IMR-90 (cell line): Measurements from ENCODE around the gene ZGRF1. TPM values are rescaled to one million over a fixed set of nuclear protein-coding genes. Genes with fewer than 3 reads are reported as not detected.

Experiments
- ATAC-seq: fragments of 200-7000 bp; cut with Tn5 transposase; 2 replicates; pipeline ENCODE4 v1.9.1; 2020; ENCODE audit warnings: low read depth, mild to moderate bottlenecking, moderate library complexity
- BruUV-seq: library from RNA; stranded (reverse); fragments of 400-500 nt; replicated peaks from 2 replicates; lab custom pipeline; 2021; lab: Mats Ljungman, UMichigan
- CTCF ChIA-PET: fragments of 300-600 bp; formaldehyde crosslinking; extraction: SDS; loops from one replicate; lab custom pipeline; 2021; ENCODE audit warnings: antibody characterized with exemption; lab: Yijun Ruan, JAX
- POLR2A ChIA-PET: fragments of 300-600 bp; sonication (Branson Sonifier 250); formaldehyde crosslinking; loops from one replicate; lab custom pipeline; 2022; ENCODE audit warnings: antibody characterized with exemption; ENCODE audit not compliant: unreplicated experiment; lab: Charles Lee
- DNase-seq: peaks from one replicate; pipeline ENCODE4 v3.0.0; 2013
- H2AFZ ChIP-seq: replicated peaks from 2 replicates; pipeline ENCODE3; 2013; ENCODE audit warnings: low read length, mild to moderate bottlenecking; ENCODE audit not compliant: poor library complexity
- H2AK5ac ChIP-seq: 2 replicates; pipeline ENCODE4 v1.6.1; 2013; ENCODE audit warnings: low read depth, low read length, inconsistent platforms
- H2AK9ac ChIP-seq: replicated peaks from 2 replicates; pipeline ENCODE3; 2013; ENCODE audit warnings: mild to moderate bottlenecking, low read depth, low read length, moderate library complexity; ENCODE audit not compliant: poor library complexity
- H2BK120ac ChIP-seq: 2 replicates; pipeline ENCODE4 v1.6.1; 2013; ENCODE audit warnings: low read depth, low read length, inconsistent platforms
- H2BK15ac ChIP-seq: 3 replicates; pipeline ENCODE4 v1.6.1; 2013; ENCODE audit warnings: low read depth, low read length, inconsistent platforms
- H2BK20ac ChIP-seq: 2 replicates; pipeline ENCODE4 v1.6.1; 2013; ENCODE audit warnings: low read depth, mild to moderate bottlenecking, inconsistent platforms, low read length, moderate library complexity
- H2BK5ac ChIP-seq: 2 replicates; pipeline ENCODE4 v1.6.1; 2013; ENCODE audit warnings: mild to moderate bottlenecking, low read depth, low read length, inconsistent platforms; ENCODE audit not compliant: poor library complexity, severe bottlenecking
- H3K14ac ChIP-seq: replicated peaks from 2 replicates; pipeline ENCODE4 v1.6.1; 2013; ENCODE audit warnings: low read depth, low read length, inconsistent platforms
- H3K18ac ChIP-seq: 2 replicates; pipeline ENCODE4 v1.6.1; 2013; ENCODE audit warnings: low read depth, low read length, control low read depth
- H3K23ac ChIP-seq: 2 replicates; pipeline ENCODE4 v1.6.1; 2013; ENCODE audit warnings: low read depth, low read length, inconsistent platforms
- H3K27ac ChIP-seq: 2 replicates; pipeline ENCODE4 v1.5.1; 2013; ENCODE audit warnings: mild to moderate bottlenecking, control low read depth, low read length; ENCODE audit not compliant: insufficient read depth
- H3K27me3 ChIP-seq: 2 replicates; pipeline ENCODE4 v1.6.1; 2013; ENCODE audit warnings: low read length; ENCODE audit not compliant: control insufficient read depth, insufficient read depth
- H3K36me3 ChIP-seq: 2 replicates; pipeline ENCODE4 v1.6.1; 2013; ENCODE audit warnings: low read length, mixed read lengths; ENCODE audit not compliant: control insufficient read depth, insufficient read depth
- H3K4ac ChIP-seq: 2 replicates; pipeline ENCODE4 v1.6.1; 2013; ENCODE audit warnings: low read depth, low read length, inconsistent platforms
- H3K4me1 ChIP-seq: 2 replicates; pipeline ENCODE4 v1.6.1; 2013; ENCODE audit warnings: low read length, mixed read lengths; ENCODE audit not compliant: control insufficient read depth, insufficient read depth
- H3K4me2 ChIP-seq: 2 replicates; pipeline ENCODE4 v1.6.1; 2013; ENCODE audit warnings: low read depth, mild to moderate bottlenecking, control low read depth, low read length, moderate library complexity
- H3K4me3 ChIP-seq: 2 replicates; pipeline ENCODE4 v1.5.1; 2013; ENCODE audit warnings: low read depth, mild to moderate bottlenecking, control low read depth, low read length, moderate library complexity; ENCODE audit not compliant: insufficient read depth
- H3K56ac ChIP-seq: 2 replicates; pipeline ENCODE4 v1.6.1; 2013; ENCODE audit warnings: low read length, inconsistent platforms; ENCODE audit not compliant: insufficient read depth; ENCODE audit errors: extremely low read depth
- H3K79me1 ChIP-seq, 2 experiments: 2 replicates each; pipeline ENCODE4 v1.6.1; 2013; ENCODE audit warnings: low read length in 2 of 2, inconsistent platforms in 1 of 2, low read depth in 1 of 2
- H3K9ac ChIP-seq: 2 replicates; pipeline ENCODE4 v1.6.1; 2013; ENCODE audit warnings: low read depth, low read length, control low read depth
- H3K9me1 ChIP-seq: 2 replicates; pipeline ENCODE4 v1.6.1; 2013; ENCODE audit warnings: low read length, inconsistent platforms; ENCODE audit not compliant: insufficient read depth
- H3K9me3 ChIP-seq: 2 replicates; pipeline ENCODE4 v1.6.1; 2013; ENCODE audit warnings: low read length; ENCODE audit not compliant: control insufficient read depth, insufficient read depth
- H4K20me1 ChIP-seq: 2 replicates; pipeline ENCODE4 v1.6.1; 2013; ENCODE audit warnings: low read length, inconsistent platforms; ENCODE audit not compliant: insufficient read depth
- H4K5ac ChIP-seq: 2 replicates; pipeline ENCODE4 v1.6.1; 2013; ENCODE audit warnings: mild to moderate bottlenecking, low read depth, low read length, control low read depth
- H4K8ac ChIP-seq, 2 experiments: 2 replicates each; pipeline ENCODE4 v1.6.1; 2013; ENCODE audit warnings: low read depth in 2 of 2, low read length in 2 of 2, control low read depth in 1 of 2, inconsistent platforms in 1 of 2
- H4K91ac ChIP-seq: 2 replicates; pipeline ENCODE4 v1.6.1; 2013; ENCODE audit warnings: low read depth, low read length, inconsistent platforms; ENCODE audit not compliant: insufficient read depth
- BHLHE40 ChIP-seq: fragments of 150-350 bp; IDR thresholded peaks from 2 replicates; pipeline ENCODE4 v1.6.1; 2016; ENCODE audit warnings: mild to moderate bottlenecking, low read depth, low read length
- CEBPB ChIP-seq: IDR thresholded peaks from 2 replicates; pipeline ENCODE4 v1.6.1; 2012; ENCODE audit warnings: low read depth, low read length, improper control_type of control experiment
- FOS ChIP-seq: fragments of 150-350 bp; IDR thresholded peaks from 2 replicates; pipeline ENCODE4 v1.6.1; 2016; ENCODE audit warnings: low read depth, low read length
- MAFK ChIP-seq: IDR thresholded peaks from 2 replicates; pipeline ENCODE4 v1.6.1; 2012; ENCODE audit warnings: low read depth, low read length, improper control_type of control experiment
- MAZ ChIP-seq: IDR thresholded peaks from 2 replicates; pipeline ENCODE4 v1.6.1; 2012; ENCODE audit warnings: low read depth, mild to moderate bottlenecking, low read length, improper control_type of control experiment, moderate library complexity, borderline replicate concordance
- MXI1 ChIP-seq: IDR thresholded peaks from 2 replicates; pipeline ENCODE4 v1.6.1; 2012; ENCODE audit warnings: low read depth, mild to moderate bottlenecking, low read length, moderate library complexity, borderline replicate concordance
- NFE2L2 ChIP-seq: fragments of 150-350 bp; IDR thresholded peaks from 2 replicates; pipeline ENCODE4 v1.6.1; 2016; ENCODE audit warnings: low read depth, mild to moderate bottlenecking, low read length
- POLR2A ChIP-seq: IDR thresholded peaks from 2 replicates; pipeline ENCODE4 v1.6.1; 2012; ENCODE audit warnings: mild to moderate bottlenecking, low read depth, low read length
- RAD21 ChIP-seq: IDR thresholded peaks from 2 replicates; pipeline ENCODE4 v1.6.1; 2012; ENCODE audit warnings: low read length, improper control_type of control experiment
- RCOR1 ChIP-seq: IDR thresholded peaks from 2 replicates; pipeline ENCODE4 v1.6.1; 2012; ENCODE audit warnings: mild to moderate bottlenecking, low read length, improper control_type of control experiment; ENCODE audit not compliant: insufficient replicate concordance
- RFX5 ChIP-seq: IDR thresholded peaks from 2 replicates; pipeline ENCODE4 v1.8.0; 2012; ENCODE audit warnings: low read depth, mild to moderate bottlenecking, low read length, moderate library complexity
- SMC3 ChIP-seq: fragments of 150-350 bp; IDR thresholded peaks from 2 replicates; pipeline ENCODE4 v1.6.1; 2016; ENCODE audit warnings: low read depth, mild to moderate bottlenecking, antibody characterized with exemption, low read length, moderate library complexity
- WGBS, 2 experiments: methylation state at CpG; one replicate each; pipeline versions ENCODE4 v1.1.5 to v1.1.7; 2013; ENCODE audit warnings: missing lambda C conversion rate in 2 of 2; ENCODE audit not compliant: insufficient read length in 1 of 2; ENCODE audit errors: extremely low coverage in 2 of 2; 5-methylcytosine and 5-hydroxymethylcytosine counted together
- dilution Hi-C: fragments of 300-500 bp; cut with HindIII; formaldehyde crosslinking; loops from one replicate; pipeline ENCODE4 v1.14.3; 2018; ENCODE audit warnings: low sequenced_read_pairs; ENCODE audit not compliant: unreplicated experiment
- in situ Hi-C: fragments of 300-500 bp; cut with MboI; formaldehyde crosslinking; loops from 3 replicates; pipeline ENCODE4 v1.14.3; 2019; ENCODE audit warnings: low sequenced_read_pairs, inconsistent platforms, mixed read lengths
- intact Hi-C: fragments of 100-400 bp; cut with micrococcal nuclease; formaldehyde crosslinking; loops from 2 replicates; pipeline ENCODE4 v1.10.0; 2022
- polyA plus RNA-seq, 3 experiments: library from polyadenylated mRNA; depleted of rRNA; stranded (reverse); fragments of >200 nt; gene quantifications; 2 replicates each; pipeline ENCODE4 v1.2.3, GENCODE V29; 2012; ENCODE audit warnings: low replicate concordance in 1 of 3
- total RNA-seq: library from RNA; depleted of rRNA; stranded (reverse); fragments of >200 nt; gene quantifications from 2 replicates; pipeline ENCODE4 v1.2.3, GENCODE V29; 2012
- TF ChIP-seq, protein P1 (sequence below): fragments of 150-350 bp; IDR thresholded peaks from 2 replicates; pipeline ENCODE4 v1.6.1; 2016; ENCODE audit warnings: low read depth, mild to moderate bottlenecking, low read length, moderate library complexity, borderline replicate concordance
- TF ChIP-seq, protein P2 (sequence below): conservative IDR thresholded peaks from 2 replicates; pipeline ENCODE4 v1.5.1; 2012; ENCODE audit warnings: mild to moderate bottlenecking, low read depth, low read length, improper control_type of control experiment
- TF ChIP-seq, protein P3 (sequence below): fragments of 150-350 bp; IDR thresholded peaks from 2 replicates; pipeline ENCODE4 v1.6.1; 2017; ENCODE audit warnings: mild to moderate bottlenecking, antibody characterized with exemption, low read length, low read depth

The ZGRF1 gene
- total and polyA plus RNA-seq, 2 of the 4 experiments (the other 2 are of a cell fraction), result 2.8 to 5.6 TPM

DNA sequence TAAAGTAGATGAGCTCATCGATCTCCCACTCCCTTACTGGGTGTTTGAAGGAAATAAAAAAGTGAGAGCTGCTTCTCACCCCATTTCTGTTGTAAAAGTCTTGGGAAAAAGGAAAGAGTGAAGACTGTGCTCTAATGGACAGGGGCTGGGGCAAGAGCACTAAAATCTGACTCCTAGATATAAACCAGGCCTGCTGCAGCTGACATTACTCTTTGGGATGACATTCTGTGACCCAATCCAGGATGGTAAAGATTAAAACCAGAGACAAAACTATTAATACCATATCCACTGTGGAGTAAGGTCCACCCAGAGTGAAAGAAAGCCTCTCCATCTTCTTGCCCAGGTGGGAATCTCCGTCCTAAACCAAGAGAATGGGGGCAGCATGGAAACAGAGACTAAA, 100.6 kb downstream of the ZGRF1 start:
- Histone ChIP-seq H3K9ac (no peak overlapping the region), H4K8ac (no peak overlapping the region), H4K91ac (no peak overlapping the region), H2BK20ac (no peak overlapping the region), H3K23ac (no peak overlapping the region), H2AK9ac (no peak overlapping the region), H4K5ac (no peak overlapping the region), H3K27me3 (no peaks in the 10 kb centered on the region), H4K20me1 (no peaks in the 10 kb centered on the region), H2BK120ac (no peak overlapping the region), H2AK5ac (no peak overlapping the region), H3K79me1 (no peaks in the 10 kb centered on the region), H3K18ac (no peak overlapping the region), H2BK15ac (no peak overlapping the region), H3K4me1 (0 out of 2 replicates have a peak, but pooled peaks cover 1% of the 10 kb centered on the region), H3K36me3 (no peaks in the 10 kb centered on the region), H3K4me2 (no peak overlapping the region), H2AFZ (no peak overlapping the region), H3K4ac (no peak overlapping the region), H3K27ac (no peak overlapping the region), H2BK5ac (no peak overlapping the region), H3K14ac (no peak overlapping the region), H3K56ac (no peak overlapping the region), H3K4me3 (no peak overlapping the region), H3K9me1 (no peaks in the 10 kb centered on the region), H3K9me3 (no peaks in the 10 kb centered on the region)
- BruUV-seq, result no TSS peak
- in situ Hi-C loops (no loop called here), intact Hi-C loops (no loop called here), dilution Hi-C loops (no loop called here)
- ChIA-PET POLR2A (no interaction called here), CTCF (no interaction called here)
- ATAC-seq (no peak), DNase-seq (no peak)
- no CpG with 5 or more reads among the region's 2 CpGs for WGBS, 2 experiments
- TF ChIP-seq, protein P1, sequence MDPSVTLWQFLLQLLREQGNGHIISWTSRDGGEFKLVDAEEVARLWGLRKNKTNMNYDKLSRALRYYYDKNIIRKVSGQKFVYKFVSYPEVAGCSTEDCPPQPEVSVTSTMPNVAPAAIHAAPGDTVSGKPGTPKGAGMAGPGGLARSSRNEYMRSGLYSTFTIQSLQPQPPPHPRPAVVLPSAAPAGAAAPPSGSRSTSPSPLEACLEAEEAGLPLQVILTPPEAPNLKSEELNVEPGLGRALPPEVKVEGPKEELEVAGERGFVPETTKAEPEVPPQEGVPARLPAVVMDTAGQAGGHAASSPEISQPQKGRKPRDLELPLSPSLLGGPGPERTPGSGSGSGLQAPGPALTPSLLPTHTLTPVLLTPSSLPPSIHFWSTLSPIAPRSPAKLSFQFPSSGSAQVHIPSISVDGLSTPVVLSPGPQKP, result no peak
- TF ChIP-seq POLR2A (no peak), MAZ (no peak), MXI1 (no peak), RFX5 (no peak), RAD21 (no peak), SMC3 (no peak), BHLHE40 (no peak), NFE2L2 (no peak), FOS (no peak), CEBPB (no peak), RCOR1 (no peak), MAFK (no peak)
- TF ChIP-seq, protein P2, sequence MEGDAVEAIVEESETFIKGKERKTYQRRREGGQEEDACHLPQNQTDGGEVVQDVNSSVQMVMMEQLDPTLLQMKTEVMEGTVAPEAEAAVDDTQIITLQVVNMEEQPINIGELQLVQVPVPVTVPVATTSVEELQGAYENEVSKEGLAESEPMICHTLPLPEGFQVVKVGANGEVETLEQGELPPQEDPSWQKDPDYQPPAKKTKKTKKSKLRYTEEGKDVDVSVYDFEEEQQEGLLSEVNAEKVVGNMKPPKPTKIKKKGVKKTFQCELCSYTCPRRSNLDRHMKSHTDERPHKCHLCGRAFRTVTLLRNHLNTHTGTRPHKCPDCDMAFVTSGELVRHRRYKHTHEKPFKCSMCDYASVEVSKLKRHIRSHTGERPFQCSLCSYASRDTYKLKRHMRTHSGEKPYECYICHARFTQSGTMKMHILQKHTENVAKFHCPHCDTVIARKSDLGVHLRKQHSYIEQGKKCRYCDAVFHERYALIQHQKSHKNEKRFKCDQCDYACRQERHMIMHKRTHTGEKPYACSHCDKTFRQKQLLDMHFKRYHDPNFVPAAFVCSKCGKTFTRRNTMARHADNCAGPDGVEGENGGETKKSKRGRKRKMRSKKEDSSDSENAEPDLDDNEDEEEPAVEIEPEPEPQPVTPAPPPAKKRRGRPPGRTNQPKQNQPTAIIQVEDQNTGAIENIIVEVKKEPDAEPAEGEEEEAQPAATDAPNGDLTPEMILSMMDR, result no peak
- TF ChIP-seq, protein P3, sequence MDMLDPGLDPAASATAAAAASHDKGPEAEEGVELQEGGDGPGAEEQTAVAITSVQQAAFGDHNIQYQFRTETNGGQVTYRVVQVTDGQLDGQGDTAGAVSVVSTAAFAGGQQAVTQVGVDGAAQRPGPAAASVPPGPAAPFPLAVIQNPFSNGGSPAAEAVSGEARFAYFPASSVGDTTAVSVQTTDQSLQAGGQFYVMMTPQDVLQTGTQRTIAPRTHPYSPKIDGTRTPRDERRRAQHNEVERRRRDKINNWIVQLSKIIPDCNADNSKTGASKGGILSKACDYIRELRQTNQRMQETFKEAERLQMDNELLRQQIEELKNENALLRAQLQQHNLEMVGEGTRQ, result no peak
